IMR-90 (cell line): Measurements from ENCODE around the gene GOLT1B. TPM values are rescaled to one million over a fixed set of nuclear protein-coding genes. Genes with fewer than 3 reads are reported as not detected.

ENCODE experiments used
- ATAC-seq: fragments of 200-7000 bp; cut with Tn5 transposase; 2 replicates; pipeline ENCODE4 v1.9.1; 2020; ENCODE audit warnings: low read depth, mild to moderate bottlenecking, moderate library complexity
- BruUV-seq: library from RNA; stranded (reverse); fragments of 400-500 nt; replicated peaks from 2 replicates; lab custom pipeline; 2021; lab: Mats Ljungman, UMichigan
- CTCF ChIA-PET: fragments of 300-600 bp; formaldehyde crosslinking; extraction: SDS; loops from one replicate; lab custom pipeline; 2021; ENCODE audit warnings: antibody characterized with exemption; lab: Yijun Ruan, JAX
- POLR2A ChIA-PET: fragments of 300-600 bp; sonication (Branson Sonifier 250); formaldehyde crosslinking; loops from one replicate; lab custom pipeline; 2022; ENCODE audit warnings: antibody characterized with exemption; ENCODE audit not compliant: unreplicated experiment; lab: Charles Lee
- DNase-seq: peaks from one replicate; pipeline ENCODE4 v3.0.0; 2013
- H2AFZ ChIP-seq: replicated peaks from 2 replicates; pipeline ENCODE3; 2013; ENCODE audit warnings: low read length, mild to moderate bottlenecking; ENCODE audit not compliant: poor library complexity
- H2AK5ac ChIP-seq: 2 replicates; pipeline ENCODE4 v1.6.1; 2013; ENCODE audit warnings: low read depth, low read length, inconsistent platforms
- H2AK9ac ChIP-seq: replicated peaks from 2 replicates; pipeline ENCODE3; 2013; ENCODE audit warnings: mild to moderate bottlenecking, low read depth, low read length, moderate library complexity; ENCODE audit not compliant: poor library complexity
- H2BK120ac ChIP-seq: 2 replicates; pipeline ENCODE4 v1.6.1; 2013; ENCODE audit warnings: low read depth, low read length, inconsistent platforms
- H2BK15ac ChIP-seq: 3 replicates; pipeline ENCODE4 v1.6.1; 2013; ENCODE audit warnings: low read depth, low read length, inconsistent platforms
- H2BK20ac ChIP-seq: 2 replicates; pipeline ENCODE4 v1.6.1; 2013; ENCODE audit warnings: low read depth, mild to moderate bottlenecking, inconsistent platforms, low read length, moderate library complexity
- H2BK5ac ChIP-seq: 2 replicates; pipeline ENCODE4 v1.6.1; 2013; ENCODE audit warnings: mild to moderate bottlenecking, low read depth, low read length, inconsistent platforms; ENCODE audit not compliant: poor library complexity, severe bottlenecking
- H3K14ac ChIP-seq: replicated peaks from 2 replicates; pipeline ENCODE4 v1.6.1; 2013; ENCODE audit warnings: low read depth, low read length, inconsistent platforms
- H3K18ac ChIP-seq: 2 replicates; pipeline ENCODE4 v1.6.1; 2013; ENCODE audit warnings: low read depth, low read length, control low read depth
- H3K23ac ChIP-seq: 2 replicates; pipeline ENCODE4 v1.6.1; 2013; ENCODE audit warnings: low read depth, low read length, inconsistent platforms
- H3K27ac ChIP-seq: 2 replicates; pipeline ENCODE4 v1.5.1; 2013; ENCODE audit warnings: mild to moderate bottlenecking, control low read depth, low read length; ENCODE audit not compliant: insufficient read depth
- H3K27me3 ChIP-seq: 2 replicates; pipeline ENCODE4 v1.6.1; 2013; ENCODE audit warnings: low read length; ENCODE audit not compliant: control insufficient read depth, insufficient read depth
- H3K36me3 ChIP-seq: 2 replicates; pipeline ENCODE4 v1.6.1; 2013; ENCODE audit warnings: low read length, mixed read lengths; ENCODE audit not compliant: control insufficient read depth, insufficient read depth
- H3K4ac ChIP-seq: 2 replicates; pipeline ENCODE4 v1.6.1; 2013; ENCODE audit warnings: low read depth, low read length, inconsistent platforms
- H3K4me1 ChIP-seq: 2 replicates; pipeline ENCODE4 v1.6.1; 2013; ENCODE audit warnings: low read length, mixed read lengths; ENCODE audit not compliant: control insufficient read depth, insufficient read depth
- H3K4me2 ChIP-seq: 2 replicates; pipeline ENCODE4 v1.6.1; 2013; ENCODE audit warnings: low read depth, mild to moderate bottlenecking, control low read depth, low read length, moderate library complexity
- H3K4me3 ChIP-seq: 2 replicates; pipeline ENCODE4 v1.5.1; 2013; ENCODE audit warnings: low read depth, mild to moderate bottlenecking, control low read depth, low read length, moderate library complexity; ENCODE audit not compliant: insufficient read depth
- H3K56ac ChIP-seq: 2 replicates; pipeline ENCODE4 v1.6.1; 2013; ENCODE audit warnings: low read length, inconsistent platforms; ENCODE audit not compliant: insufficient read depth; ENCODE audit errors: extremely low read depth
- H3K79me1 ChIP-seq, 2 experiments: 2 replicates each; pipeline ENCODE4 v1.6.1; 2013; ENCODE audit warnings: low read length in 2 of 2, inconsistent platforms in 1 of 2, low read depth in 1 of 2
- H3K9ac ChIP-seq: 2 replicates; pipeline ENCODE4 v1.6.1; 2013; ENCODE audit warnings: low read depth, low read length, control low read depth
- H3K9me1 ChIP-seq: 2 replicates; pipeline ENCODE4 v1.6.1; 2013; ENCODE audit warnings: low read length, inconsistent platforms; ENCODE audit not compliant: insufficient read depth
- H3K9me3 ChIP-seq: 2 replicates; pipeline ENCODE4 v1.6.1; 2013; ENCODE audit warnings: low read length; ENCODE audit not compliant: control insufficient read depth, insufficient read depth
- H4K20me1 ChIP-seq: 2 replicates; pipeline ENCODE4 v1.6.1; 2013; ENCODE audit warnings: low read length, inconsistent platforms; ENCODE audit not compliant: insufficient read depth
- H4K5ac ChIP-seq: 2 replicates; pipeline ENCODE4 v1.6.1; 2013; ENCODE audit warnings: mild to moderate bottlenecking, low read depth, low read length, control low read depth
- H4K8ac ChIP-seq, 2 experiments: 2 replicates each; pipeline ENCODE4 v1.6.1; 2013; ENCODE audit warnings: low read depth in 2 of 2, low read length in 2 of 2, control low read depth in 1 of 2, inconsistent platforms in 1 of 2
- H4K91ac ChIP-seq: 2 replicates; pipeline ENCODE4 v1.6.1; 2013; ENCODE audit warnings: low read depth, low read length, inconsistent platforms; ENCODE audit not compliant: insufficient read depth
- CTCF ChIP-seq: conservative IDR thresholded peaks from 2 replicates; pipeline ENCODE4 v1.5.1; 2012; ENCODE audit warnings: mild to moderate bottlenecking, low read depth, low read length, improper control_type of control experiment
- MXI1 ChIP-seq: IDR thresholded peaks from 2 replicates; pipeline ENCODE4 v1.6.1; 2012; ENCODE audit warnings: low read depth, mild to moderate bottlenecking, low read length, moderate library complexity, borderline replicate concordance
- POLR2A ChIP-seq: IDR thresholded peaks from 2 replicates; pipeline ENCODE4 v1.6.1; 2012; ENCODE audit warnings: mild to moderate bottlenecking, low read depth, low read length
- RAD21 ChIP-seq: IDR thresholded peaks from 2 replicates; pipeline ENCODE4 v1.6.1; 2012; ENCODE audit warnings: low read length, improper control_type of control experiment
- WGBS, 2 experiments: methylation state at CpG; one replicate each; pipeline versions ENCODE4 v1.1.5 to v1.1.7; 2013; ENCODE audit warnings: missing lambda C conversion rate in 2 of 2; ENCODE audit not compliant: insufficient read length in 1 of 2; ENCODE audit errors: extremely low coverage in 2 of 2; 5-methylcytosine and 5-hydroxymethylcytosine counted together
- dilution Hi-C: fragments of 300-500 bp; cut with HindIII; formaldehyde crosslinking; loops from one replicate; pipeline ENCODE4 v1.14.3; 2018; ENCODE audit warnings: low sequenced_read_pairs; ENCODE audit not compliant: unreplicated experiment
- in situ Hi-C: fragments of 300-500 bp; cut with MboI; formaldehyde crosslinking; loops from 3 replicates; pipeline ENCODE4 v1.14.3; 2019; ENCODE audit warnings: low sequenced_read_pairs, inconsistent platforms, mixed read lengths
- intact Hi-C: fragments of 100-400 bp; cut with micrococcal nuclease; formaldehyde crosslinking; loops from 2 replicates; pipeline ENCODE4 v1.10.0; 2022
- polyA plus RNA-seq, 3 experiments: library from polyadenylated mRNA; depleted of rRNA; stranded (reverse); fragments of >200 nt; gene quantifications; 2 replicates each; pipeline ENCODE4 v1.2.3, GENCODE V29; 2012; ENCODE audit warnings: low replicate concordance in 1 of 3
- total RNA-seq: library from RNA; depleted of rRNA; stranded (reverse); fragments of >200 nt; gene quantifications from 2 replicates; pipeline ENCODE4 v1.2.3, GENCODE V29; 2012

GOLT1B gene
- total and polyA plus RNA-seq, 2 of the 4 experiments (the other 2 are of a cell fraction): 27.2 to 50.5 TPM

GRCh38 chr12:21502872-21503271 lies 1.3 kb downstream of the GOLT1B start:
- Histone ChIP-seq H2BK15ac (no peak overlapping the region), H3K4me1 (peaks cover 2% of the 10 kb centered on the region), H3K56ac (no peak overlapping the region), H3K23ac (no peak overlapping the region), H2BK20ac (no peak overlapping the region), H3K9me1 (peaks cover 4% of the 10 kb centered on the region; the same call in 1 of the 2 replicates), H3K18ac (no peak overlapping the region), H4K91ac (no peak overlapping the region), H2AFZ (no peak overlapping the region), H3K27me3 (no peaks in the 10 kb centered on the region), H3K79me1 (peaks cover 16 to 33% of the 10 kb centered on the region in 2 experiments), H2BK120ac (no peak overlapping the region), H2AK9ac (no peak overlapping the region), H3K27ac (no peak overlapping the region), H4K20me1 (peaks cover 13% of the 10 kb centered on the region; the same call in 1 of the 2 replicates), H3K4ac (no peak overlapping the region; the same call in 1 of the 2 replicates), H4K5ac (no peak overlapping the region), H2BK5ac (no peak overlapping the region), H4K8ac (no peak overlapping the region), H3K4me3 (peak overlapping the region; percentile 60), H3K36me3 (no peaks in the 10 kb centered on the region), H3K14ac (no peak overlapping the region), H2AK5ac (no peak overlapping the region), H3K9me3 (no peaks in the 10 kb centered on the region), H3K9ac (peak overlapping the region; percentile 93; the same call in 1 of the 2 replicates), H3K4me2 (peak overlapping the region; percentile 89)
- CTCF ChIA-PET: no interaction called here
- DNase-seq: no peak
- intact Hi-C loops (loop anchor here (5.0 kb wide), 1 partner anchor 154 kb away; the partner anchor contains the start of gene LDHB), in situ Hi-C loops (loop anchor here (10.0 kb wide), 1 partner anchor 142 kb away; no protein-coding TSS in a partner anchor), dilution Hi-C loops (no loop called here)
- WGBS, 2 experiments: no CpG with 5 or more reads among the region's 1 CpG
- POLR2A ChIA-PET: no interaction called here
- no TSS peak for BruUV-seq
- ATAC-seq: no peak
- no peak for TF ChIP-seq POLR2A
- TF ChIP-seq MXI1: no peak
- TF ChIP-seq RAD21: no peak
- TF ChIP-seq CTCF: no peak
